ENCODE data around the gene BAIAP3. TPM values are rescaled to one million over a fixed set of nuclear protein-coding genes. Genes with fewer than 3 reads are reported as not detected.
A peak's percentile ranks its signal among the peaks of the same experiment; 100 is the strongest.

BAIAP3 gene
- total RNA-seq, 1 donor from 2014 or later, result 6.5 TPM

- no peak for TF ChIP-seq CTCF (IDR thresholded peaks at IDR 0.05; ENCODE audit: unreplicated experiment)
- Mint-ChIP-seq H3K27me3 (ENCODE audit: unreplicated experiment) (peaks cover 32% of the 10 kb centered on the region), H3K4me1 (ENCODE audit: unreplicated experiment) (peaks cover 24% of the 10 kb centered on the region), H3K9me3 (ENCODE audit: unreplicated experiment) (no peaks in the 10 kb centered on the region), H3K27ac (ENCODE audit: unreplicated experiment) (peak overlapping the region; percentile 52), H3K4me3 (ENCODE audit: unreplicated experiment) (peak overlapping the region; percentile 91), H3K36me3 (ENCODE audit: low read depth, unreplicated experiment) (peaks cover 17% of the 10 kb centered on the region)
- no peak for DNase-seq (ENCODE audit: low spot score)
These were observed 17.8 kb downstream of the BAIAP3 start for GRCh38 chr16:1351215-1351581.

GRCh38 chr16:1351582-1352362, 18.3 kb downstream of the BAIAP3 start, which contains the start of the genes GNPTG and TSR3:
TSS of gene GNPTG (plus strand) at chr16:1351931. CDS start at chr16:1351966, 35 bp downstream.
TSS of gene TSR3 (minus strand) at chr16:1351878. CDS start at chr16:1351804, 74 bp downstream.
- TF ChIP-seq CTCF (IDR thresholded peaks at IDR 0.05; ENCODE audit: unreplicated experiment), result no peak
- Mint-ChIP-seq H3K27me3 (ENCODE audit: unreplicated experiment) (peaks cover 33% of the 10 kb centered on the region), H3K4me3 (ENCODE audit: unreplicated experiment) (peak within 1 kb of the TSS; percentile 93), H3K27ac (ENCODE audit: unreplicated experiment) (peak within 1 kb of the TSS; percentile 84), H3K36me3 (ENCODE audit: low read depth, unreplicated experiment) (peaks cover 17% of the 10 kb centered on the region), H3K4me1 (ENCODE audit: unreplicated experiment) (peaks cover 24% of the 10 kb centered on the region), H3K9me3 (ENCODE audit: unreplicated experiment) (no peaks in the 10 kb centered on the region)
- DNase-seq (ENCODE audit: low spot score), result peak; percentile 83

GRCh38 chr16:1354815-1355540, 21.5 kb downstream of the BAIAP3 start:
- peaks cover 24% of the 10 kb centered on the region for H3K4me1 Mint-ChIP-seq (ENCODE audit: unreplicated experiment)
- H3K4me3 Mint-ChIP-seq (ENCODE audit: unreplicated experiment), result peak overlapping the region; percentile 63

GRCh38 chr16:1355591-1355990, 22.1 kb downstream of the BAIAP3 start:
- TF ChIP-seq CTCF (IDR thresholded peaks at IDR 0.05; ENCODE audit: unreplicated experiment), result no peak
- DNase-seq (ENCODE audit: low spot score), result no peak
- H3K4me3 Mint-ChIP-seq (ENCODE audit: unreplicated experiment), result no peak overlapping the region
- H3K27me3 Mint-ChIP-seq (ENCODE audit: unreplicated experiment), result peaks cover 31% of the 10 kb centered on the region
- H3K27ac Mint-ChIP-seq (ENCODE audit: unreplicated experiment), result no peak overlapping the region
- H3K4me1 Mint-ChIP-seq (ENCODE audit: unreplicated experiment), result peaks cover 19% of the 10 kb centered on the region
- H3K9me3 Mint-ChIP-seq (ENCODE audit: unreplicated experiment), result no peaks in the 10 kb centered on the region
- peaks cover 19% of the 10 kb centered on the region for H3K36me3 Mint-ChIP-seq (ENCODE audit: low read depth, unreplicated experiment)

More at GRCh38 chr16:1354815-1355540, 21.5 kb downstream of the BAIAP3 start:
- Mint-ChIP-seq H3K27me3 (ENCODE audit: unreplicated experiment) (peaks cover 31% of the 10 kb centered on the region), H3K36me3 (ENCODE audit: low read depth, unreplicated experiment) (peaks cover 25% of the 10 kb centered on the region), H3K9me3 (ENCODE audit: unreplicated experiment) (no peaks in the 10 kb centered on the region), H3K27ac (ENCODE audit: unreplicated experiment) (peak overlapping the region; percentile 82)
- no peak for TF ChIP-seq CTCF (IDR thresholded peaks at IDR 0.05; ENCODE audit: unreplicated experiment)
- DNase-seq (ENCODE audit: low spot score), result no peak
